ENCODE measurements around the gene PANK2.
"Not testable (repeated sequence)": the region's sequence is repeated elsewhere in the genome, so short reads cannot be mapped to it uniquely, and the experiment has no call there.

Gene PANK2

DNA sequence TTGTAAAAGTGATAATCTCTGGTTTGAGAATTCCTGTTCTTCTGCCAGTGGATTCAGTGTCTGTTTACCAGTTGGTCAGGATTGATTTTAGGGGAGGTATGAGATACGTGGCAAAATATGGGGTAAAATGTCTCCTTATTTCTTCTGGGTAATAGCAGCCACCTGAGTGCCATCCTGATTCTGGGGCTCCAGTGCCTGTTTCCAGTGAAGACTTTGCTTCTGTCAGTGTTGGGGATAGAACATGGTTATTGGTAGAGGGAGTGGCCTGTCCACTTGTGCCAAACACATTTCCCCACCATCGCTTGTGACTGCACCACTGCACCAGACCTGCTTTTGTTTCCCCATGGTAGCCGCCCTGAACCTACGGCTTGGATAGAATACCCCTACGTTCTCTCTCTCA is 15.7 kb downstream of the PANK2 start:
- H3K27me3 ChIP-seq (ENCODE audit: control insufficient read depth, insufficient read depth, low read length) = no peaks in the 10 kb centered on the region
- no peak overlapping the region for H3K9ac ChIP-seq (ENCODE audit: low read length)
- H3K36me3 ChIP-seq (ENCODE audit: control insufficient read depth, low read depth, low read length) = peaks cover 26% of the 10 kb centered on the region
- no peaks in the 10 kb centered on the region for H3K9me3 ChIP-seq (ENCODE audit: control insufficient read depth, low read depth, low read length)
- no peak overlapping the region for H3K27ac ChIP-seq (ENCODE audit: low read length)
- peaks cover 4% of the 10 kb centered on the region for H3K4me1 ChIP-seq (ENCODE audit: control insufficient read depth, low read depth, low read length)
- no peak overlapping the region for H3K4me3 ChIP-seq (ENCODE audit: low read length)

DNA sequence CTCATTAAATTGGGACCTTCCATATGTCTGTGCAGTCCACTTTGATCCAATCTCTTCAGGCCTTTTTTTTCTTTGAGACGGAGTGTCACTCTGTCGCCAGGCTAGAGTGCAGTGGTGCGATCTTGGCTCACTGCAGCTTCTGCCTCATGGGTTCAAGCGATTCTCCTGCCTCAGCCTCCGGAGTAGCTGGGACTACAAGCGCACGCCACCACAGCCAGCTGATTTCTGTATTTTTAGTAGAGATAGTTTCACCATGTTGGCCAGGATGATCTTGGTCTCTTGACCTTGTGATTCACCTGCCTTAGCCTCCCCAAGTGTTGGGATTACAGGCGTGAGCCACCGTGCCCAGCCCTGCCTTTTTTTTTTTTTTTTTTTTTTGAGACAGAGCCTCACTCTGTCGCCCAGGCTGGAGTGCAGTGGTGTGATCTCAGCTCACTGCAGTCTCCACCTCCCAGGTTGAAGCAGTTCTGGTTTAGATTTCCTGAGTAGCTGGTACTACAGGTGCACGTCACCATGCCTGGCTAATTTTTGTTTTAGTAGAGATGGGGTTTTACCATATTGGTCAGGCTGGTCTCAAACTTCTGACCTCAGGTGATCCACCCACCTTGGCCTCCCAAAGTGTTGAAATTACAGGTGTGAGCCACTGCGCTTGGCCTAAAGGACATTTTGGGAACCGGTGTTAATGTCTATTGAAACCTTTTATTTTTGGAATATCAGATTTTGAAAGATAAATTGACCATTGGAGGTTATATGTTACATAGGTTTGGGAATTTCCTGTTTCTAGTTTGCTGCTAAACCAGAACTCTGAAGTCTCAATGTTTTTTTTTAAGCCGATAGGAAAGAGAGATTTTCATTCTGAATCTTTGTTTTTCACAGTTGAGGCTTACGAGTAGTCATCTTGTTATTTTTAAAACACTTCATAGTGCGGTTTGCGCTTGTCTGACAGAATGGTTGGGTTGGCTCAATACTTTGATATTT is 17.8 kb downstream of the PANK2 start:
- H3K4me1 ChIP-seq (ENCODE audit: control insufficient read depth, low read depth, low read length); H3K27me3 ChIP-seq (ENCODE audit: control insufficient read depth, insufficient read depth, low read length); H3K9me3 ChIP-seq (ENCODE audit: control insufficient read depth, low read depth, low read length); H3K9ac ChIP-seq (ENCODE audit: low read length); H3K27ac ChIP-seq (ENCODE audit: low read length); H3K4me3 ChIP-seq (ENCODE audit: low read length): not testable (repeated sequence)
- H3K36me3 ChIP-seq (ENCODE audit: control insufficient read depth, low read depth, low read length) = peaks cover 48% of the 10 kb centered on the region

DNA sequence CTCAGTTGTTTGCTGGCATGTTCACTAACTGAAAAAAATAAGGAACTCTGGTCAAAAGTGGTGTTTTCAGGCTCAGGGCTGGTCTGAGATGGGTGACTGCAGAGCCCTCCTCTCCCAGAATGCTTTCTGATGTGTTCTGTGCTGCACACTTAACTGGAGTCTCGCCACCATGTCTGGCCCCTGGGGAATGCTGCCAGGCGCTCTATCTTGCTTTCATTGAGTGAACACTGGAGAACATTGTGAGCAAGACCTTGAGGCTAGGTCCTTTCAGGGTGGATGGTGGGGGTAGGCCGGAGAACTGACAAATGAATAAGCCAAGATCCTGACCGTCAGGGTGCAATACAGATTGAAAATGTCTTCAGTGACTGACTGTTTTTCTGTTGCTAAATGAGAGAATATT is 19.5 kb downstream of the PANK2 start:
- Histone ChIP-seq H3K4me1 (ENCODE audit: control insufficient read depth, low read depth, low read length) (no peaks in the 10 kb centered on the region), H3K27ac (ENCODE audit: low read length) (no peak overlapping the region), H3K9me3 (ENCODE audit: control insufficient read depth, low read depth, low read length) (no peaks in the 10 kb centered on the region), H3K9ac (ENCODE audit: low read length) (no peak overlapping the region), H3K36me3 (ENCODE audit: control insufficient read depth, low read depth, low read length) (peaks cover 61% of the 10 kb centered on the region), H3K4me3 (ENCODE audit: low read length) (no peak overlapping the region), H3K27me3 (ENCODE audit: control insufficient read depth, insufficient read depth, low read length) (no peaks in the 10 kb centered on the region)

DNA sequence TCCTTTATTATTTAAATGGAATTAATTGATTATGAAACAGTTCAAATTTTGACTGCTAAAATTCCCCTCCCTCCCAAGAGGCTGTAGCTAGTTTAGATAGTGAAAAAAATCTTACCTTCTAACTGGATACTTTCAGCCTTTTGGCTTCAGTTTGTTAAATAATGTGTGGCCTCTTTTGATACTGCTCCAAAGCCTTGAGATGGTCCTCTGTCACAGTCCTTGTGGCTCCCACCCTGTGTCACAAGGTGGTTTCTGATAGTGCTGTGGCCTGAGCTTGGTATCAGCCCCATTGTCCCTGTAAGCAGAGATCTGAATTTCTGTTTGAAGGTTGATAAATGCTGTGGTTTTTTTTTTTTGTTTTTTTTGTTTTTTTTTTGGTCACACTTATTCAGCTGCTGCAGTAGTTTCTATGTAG is 20.8 kb downstream of the PANK2 start:
- H3K27ac ChIP-seq (ENCODE audit: low read length) = no peak overlapping the region
- H3K4me3 ChIP-seq (ENCODE audit: low read length) = no peak overlapping the region
- peaks cover 71% of the 10 kb centered on the region for H3K36me3 ChIP-seq (ENCODE audit: control insufficient read depth, low read depth, low read length)
- H3K9ac ChIP-seq (ENCODE audit: low read length) = no peak overlapping the region
- H3K4me1 ChIP-seq (ENCODE audit: control insufficient read depth, low read depth, low read length) = no peaks in the 10 kb centered on the region
- H3K27me3 ChIP-seq (ENCODE audit: control insufficient read depth, insufficient read depth, low read length) = no peaks in the 10 kb centered on the region
- H3K9me3 ChIP-seq (ENCODE audit: control insufficient read depth, low read depth, low read length) = no peaks in the 10 kb centered on the region

DNA sequence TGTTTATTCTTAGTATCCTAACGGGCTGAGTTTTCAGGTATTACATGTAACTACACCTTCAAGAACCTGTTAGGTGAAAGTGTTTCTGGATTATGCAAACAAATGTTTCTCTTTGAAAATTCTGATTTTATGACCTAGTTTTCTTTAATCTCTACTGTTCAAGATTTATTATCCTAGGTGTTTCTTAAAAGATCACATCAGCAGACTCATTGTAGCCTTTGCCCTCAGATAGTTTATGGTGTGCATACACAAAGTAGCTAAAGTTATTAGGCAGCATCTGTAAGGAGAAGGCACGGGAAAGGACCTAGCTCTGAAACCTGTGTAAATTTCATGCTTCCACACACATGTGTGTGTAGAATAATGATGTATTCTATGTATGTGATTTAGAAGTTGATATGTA is 21.7 kb downstream of the PANK2 start:
- peaks cover 78% of the 10 kb centered on the region for H3K36me3 ChIP-seq (ENCODE audit: control insufficient read depth, low read depth, low read length)

DNA sequence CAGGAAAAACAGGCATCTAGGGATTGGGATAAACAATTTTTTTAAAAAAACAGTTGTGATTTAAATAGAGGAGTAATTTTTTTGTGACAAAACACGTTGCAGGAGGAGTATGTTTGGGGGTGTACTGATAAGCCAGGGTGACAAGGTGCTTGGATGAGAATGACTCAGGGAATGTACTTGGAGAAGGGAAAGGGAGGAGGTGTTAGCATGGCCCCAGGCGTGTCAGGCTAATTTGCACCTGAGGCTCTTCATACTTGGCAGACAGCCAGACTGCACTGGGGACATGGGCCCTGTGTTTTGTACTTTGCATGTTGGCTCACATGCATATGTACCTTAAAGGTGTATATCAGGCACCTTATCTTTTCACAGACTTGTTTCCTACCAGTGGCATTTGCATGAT is 22.8 kb downstream of the PANK2 start:
- no peaks in the 10 kb centered on the region for H3K4me1 ChIP-seq (ENCODE audit: control insufficient read depth, low read depth, low read length)
- H3K27ac ChIP-seq (ENCODE audit: low read length) = no peak overlapping the region
- H3K36me3 ChIP-seq (ENCODE audit: control insufficient read depth, low read depth, low read length) = peaks cover 89% of the 10 kb centered on the region
- no peaks in the 10 kb centered on the region for H3K27me3 ChIP-seq (ENCODE audit: control insufficient read depth, insufficient read depth, low read length)
- H3K9ac ChIP-seq (ENCODE audit: low read length) = no peak overlapping the region
- no peaks in the 10 kb centered on the region for H3K9me3 ChIP-seq (ENCODE audit: control insufficient read depth, low read depth, low read length)
- H3K4me3 ChIP-seq (ENCODE audit: low read length) = no peak overlapping the region

More for the DNA sequence above, 21.7 kb downstream of the PANK2 start:
- H3K9ac ChIP-seq (ENCODE audit: low read length) = no peak overlapping the region
- H3K4me1 ChIP-seq (ENCODE audit: control insufficient read depth, low read depth, low read length) = no peaks in the 10 kb centered on the region
- no peaks in the 10 kb centered on the region for H3K9me3 ChIP-seq (ENCODE audit: control insufficient read depth, low read depth, low read length)
- H3K27me3 ChIP-seq (ENCODE audit: control insufficient read depth, insufficient read depth, low read length) = no peaks in the 10 kb centered on the region
- H3K4me3 ChIP-seq (ENCODE audit: low read length) = no peak overlapping the region
- no peak overlapping the region for H3K27ac ChIP-seq (ENCODE audit: low read length)

DNA sequence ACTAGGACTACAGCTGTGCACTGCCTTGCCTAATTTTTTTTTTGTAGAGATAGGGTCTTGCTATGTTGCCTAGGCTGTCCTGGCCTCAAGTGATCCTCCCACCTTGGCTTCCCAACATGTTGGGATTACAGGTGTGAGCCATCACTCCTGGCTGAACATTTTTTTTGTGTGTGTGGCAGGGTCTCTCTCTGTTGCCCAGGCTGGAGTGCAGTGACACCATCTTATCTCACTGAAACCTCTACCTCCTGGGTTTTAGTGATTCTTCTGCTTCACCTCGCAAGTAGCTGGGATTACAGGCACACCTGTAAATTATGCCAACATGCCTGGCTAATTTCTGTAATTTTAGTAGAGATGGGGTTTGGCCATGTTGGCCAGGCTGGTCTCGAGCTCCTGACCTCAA is 25.3 kb downstream of the PANK2 start:
- Histone ChIP-seq H3K36me3 (ENCODE audit: control insufficient read depth, low read depth, low read length) (peaks cover 89% of the 10 kb centered on the region), H3K27ac (ENCODE audit: low read length) (no peak overlapping the region), H3K27me3 (ENCODE audit: control insufficient read depth, insufficient read depth, low read length) (no peaks in the 10 kb centered on the region), H3K4me3 (ENCODE audit: low read length) (no peak overlapping the region), H3K4me1 (ENCODE audit: control insufficient read depth, low read depth, low read length) (no peaks in the 10 kb centered on the region), H3K9ac (ENCODE audit: low read length) (no peak overlapping the region), H3K9me3 (ENCODE audit: control insufficient read depth, low read depth, low read length) (no peaks in the 10 kb centered on the region)

DNA sequence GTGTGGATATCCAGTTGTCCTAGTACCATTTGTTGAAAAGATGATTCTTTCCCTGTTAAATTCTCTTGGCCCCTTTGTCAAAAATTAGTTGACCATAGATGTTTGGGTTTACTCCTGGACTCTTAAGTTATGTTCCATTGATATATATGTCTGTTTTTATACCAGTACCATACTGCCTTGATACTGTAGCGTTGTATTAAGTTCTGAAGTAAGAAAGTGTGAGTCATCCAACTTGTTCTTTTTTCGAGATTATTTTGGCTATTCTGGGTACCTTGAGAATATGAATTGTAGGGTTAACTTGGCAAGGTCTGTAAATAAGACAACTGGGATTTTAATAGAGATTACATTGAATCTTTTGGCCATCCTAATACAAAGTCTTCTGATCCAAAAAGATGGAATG is 26.5 kb downstream of the PANK2 start:
- no peak overlapping the region for H3K27ac ChIP-seq (ENCODE audit: low read length)
- H3K27me3 ChIP-seq (ENCODE audit: control insufficient read depth, insufficient read depth, low read length) = no peaks in the 10 kb centered on the region
- H3K9me3 ChIP-seq (ENCODE audit: control insufficient read depth, low read depth, low read length) = no peaks in the 10 kb centered on the region
- peaks cover 83% of the 10 kb centered on the region for H3K36me3 ChIP-seq (ENCODE audit: control insufficient read depth, low read depth, low read length)
- H3K9ac ChIP-seq (ENCODE audit: low read length) = no peak overlapping the region
- no peaks in the 10 kb centered on the region for H3K4me1 ChIP-seq (ENCODE audit: control insufficient read depth, low read depth, low read length)
- no peak overlapping the region for H3K4me3 ChIP-seq (ENCODE audit: low read length)

DNA sequence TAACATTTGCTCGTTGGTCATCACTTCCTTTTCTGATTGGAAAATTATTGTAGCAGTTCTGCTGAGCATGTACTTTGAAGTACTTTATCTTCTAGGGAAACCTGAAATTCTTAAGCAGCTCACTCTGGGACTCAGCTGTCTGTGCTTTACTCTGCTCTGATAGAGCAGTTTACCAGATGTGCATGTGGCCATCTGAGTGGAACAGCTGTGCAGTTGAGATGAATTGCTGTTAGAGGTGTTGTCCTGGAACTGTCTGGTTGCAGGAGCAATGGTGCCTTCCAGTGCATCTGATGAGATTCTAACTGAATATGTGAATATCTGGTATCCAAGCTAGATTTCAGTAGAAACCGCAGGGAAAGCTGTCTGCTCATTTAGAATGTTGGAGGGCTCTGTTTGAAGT is 27.2 kb downstream of the PANK2 start:
- no peak overlapping the region for H3K4me3 ChIP-seq (ENCODE audit: low read length)
- no peaks in the 10 kb centered on the region for H3K4me1 ChIP-seq (ENCODE audit: control insufficient read depth, low read depth, low read length)
- peaks cover 76% of the 10 kb centered on the region for H3K36me3 ChIP-seq (ENCODE audit: control insufficient read depth, low read depth, low read length)
- no peaks in the 10 kb centered on the region for H3K27me3 ChIP-seq (ENCODE audit: control insufficient read depth, insufficient read depth, low read length)
- no peak overlapping the region for H3K27ac ChIP-seq (ENCODE audit: low read length)
- no peak overlapping the region for H3K9ac ChIP-seq (ENCODE audit: low read length)
- no peaks in the 10 kb centered on the region for H3K9me3 ChIP-seq (ENCODE audit: control insufficient read depth, low read depth, low read length)

DNA sequence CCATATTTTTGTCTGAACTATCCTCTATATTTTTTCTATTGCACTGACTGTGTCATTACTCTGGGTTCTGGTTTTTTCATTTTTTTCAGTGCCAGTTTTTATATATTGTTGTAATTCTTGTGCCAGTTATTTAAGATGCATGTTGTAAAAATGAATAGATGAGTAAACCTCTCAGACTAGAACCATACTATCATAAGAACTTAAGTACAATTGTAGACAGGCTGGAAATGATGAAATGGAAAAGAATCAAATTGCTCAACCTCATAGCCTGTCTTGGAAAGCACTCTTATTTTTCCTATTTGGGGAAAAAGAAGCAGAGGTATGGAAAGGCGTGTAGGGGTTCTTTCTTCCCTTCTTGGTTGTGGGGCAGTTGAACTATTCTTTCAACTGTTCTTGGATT is 30.2 kb downstream of the PANK2 start:
- Histone ChIP-seq H3K9ac (ENCODE audit: low read length) (no peak overlapping the region), H3K4me3 (ENCODE audit: low read length) (no peak overlapping the region), H3K4me1 (ENCODE audit: control insufficient read depth, low read depth, low read length) (no peaks in the 10 kb centered on the region), H3K27me3 (ENCODE audit: control insufficient read depth, insufficient read depth, low read length) (no peaks in the 10 kb centered on the region), H3K27ac (ENCODE audit: low read length) (no peak overlapping the region), H3K36me3 (ENCODE audit: control insufficient read depth, low read depth, low read length) (peaks cover 81% of the 10 kb centered on the region), H3K9me3 (ENCODE audit: control insufficient read depth, low read depth, low read length) (no peaks in the 10 kb centered on the region)

DNA sequence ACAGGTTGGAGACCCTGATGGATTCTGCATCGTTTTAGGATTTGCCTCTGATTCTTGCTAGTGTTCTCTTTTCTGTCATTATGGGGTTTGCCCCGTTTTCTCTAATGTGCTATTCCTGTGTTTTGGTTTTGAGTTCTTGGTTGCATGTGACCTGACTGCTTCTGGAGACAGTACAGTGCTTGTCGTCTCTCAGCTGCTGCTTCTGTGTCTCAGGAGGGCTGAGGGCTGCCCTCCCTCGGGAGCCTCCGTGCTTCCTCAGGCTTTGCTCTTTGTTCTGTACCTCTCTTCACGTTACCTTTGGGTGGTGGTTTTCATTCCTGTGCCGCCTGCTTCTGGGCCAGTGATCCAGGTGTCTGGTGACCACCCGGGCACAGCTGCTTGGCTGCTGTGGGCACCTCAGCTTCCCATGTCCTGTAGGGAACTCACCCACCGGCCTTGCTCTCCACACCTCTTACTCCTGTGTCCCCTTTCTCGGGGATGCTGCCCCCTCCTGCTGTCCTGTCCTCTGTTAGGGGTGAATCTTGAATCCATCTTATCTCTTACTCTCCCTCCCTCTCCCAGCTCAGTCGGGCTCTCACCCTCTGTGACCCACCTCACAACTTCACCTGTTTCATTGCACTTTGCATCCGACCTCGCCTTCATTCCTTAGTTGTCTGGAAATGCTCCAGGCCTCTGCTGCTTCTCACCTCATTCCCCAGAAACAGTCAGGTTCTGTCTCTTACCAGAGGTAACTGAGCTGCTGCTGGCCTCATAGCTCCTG is 33.2 kb downstream of the PANK2 start:
- Histone ChIP-seq H3K9me3 (ENCODE audit: control insufficient read depth, low read depth, low read length) (no peaks in the 10 kb centered on the region), H3K36me3 (ENCODE audit: control insufficient read depth, low read depth, low read length) (peaks cover 53% of the 10 kb centered on the region), H3K4me1 (ENCODE audit: control insufficient read depth, low read depth, low read length) (peaks cover 3% of the 10 kb centered on the region), H3K27ac (ENCODE audit: low read length) (no peak overlapping the region), H3K4me3 (ENCODE audit: low read length) (no peak overlapping the region), H3K9ac (ENCODE audit: low read length) (no peak overlapping the region), H3K27me3 (ENCODE audit: control insufficient read depth, insufficient read depth, low read length) (no peaks in the 10 kb centered on the region)
